ENCODE data around the gene RTRAF. TPM values are rescaled to one million over a fixed set of nuclear protein-coding genes. Genes with fewer than 3 reads are reported as not detected.

Gene RTRAF
- total RNA-seq, 1 experiment from 2014 or later: 223 TPM

- no peaks in the 10 kb centered on the region for H3K27me3 ChIP-seq (replicated peaks; ENCODE audit: control insufficient read depth, insufficient read depth, low read length)
- no peak overlapping the region for H3K4me3 ChIP-seq (ENCODE audit: low read depth, low read length)
- no peaks in the 10 kb centered on the region for H3K27me3 Mint-ChIP-seq (ENCODE audit: insufficient read depth, unreplicated experiment)
- H3K4me1 Mint-ChIP-seq (ENCODE audit: low read depth, unreplicated experiment): no peaks in the 10 kb centered on the region
- no peaks in the 10 kb centered on the region for H3K36me3 ChIP-seq (ENCODE audit: control insufficient read depth, insufficient read depth, low read length)
- no peaks in the 10 kb centered on the region for H3K9me3 Mint-ChIP-seq (ENCODE audit: unreplicated experiment)
- no peaks in the 10 kb centered on the region; the same call in 1 of the 2 replicates for H3K4me1 ChIP-seq
- POLR2A ChIA-PET: no interaction called here
- no peaks in the 10 kb centered on the region for H3K9me3 ChIP-seq
- no peak overlapping the region for H3K4me3 Mint-ChIP-seq (ENCODE audit: unreplicated experiment)
- peaks cover 6% of the 10 kb centered on the region for H3K36me3 Mint-ChIP-seq (ENCODE audit: insufficient read depth, unreplicated experiment)
- intact Hi-C loops (cut with micrococcal nuclease; ENCODE audit: unreplicated experiment): no loop called here
- no TSS peak for BruUV-seq (replicated peaks)
- CTCF ChIA-PET: interaction anchor here (0.6 kb wide), 1 partner anchor 241 kb away, joined by 3 read pairs; no protein-coding TSS in a partner anchor
- TF ChIP-seq CTCF (IDR thresholded peaks at IDR 0.05; ENCODE audit: insufficient read depth in 1 of 2, low read depth in 1 of 2, low read length in 1 of 2, severe bottlenecking in 1 of 2, unreplicated experiment in 1 of 2): no peak
- DNase-seq: no peak
- H3K27ac Mint-ChIP-seq (ENCODE audit: unreplicated experiment): no peak overlapping the region
These were observed 30.9 kb downstream of the RTRAF start for GRCh38 chr14:52020161-52020714.

- Mint-ChIP-seq H3K27me3 (ENCODE audit: insufficient read depth, unreplicated experiment) (no peaks in the 10 kb centered on the region), H3K4me1 (ENCODE audit: low read depth, unreplicated experiment) (no peaks in the 10 kb centered on the region), H3K4me3 (ENCODE audit: unreplicated experiment) (no peak overlapping the region), H3K36me3 (ENCODE audit: insufficient read depth, unreplicated experiment) (peaks cover 10% of the 10 kb centered on the region), H3K9me3 (ENCODE audit: unreplicated experiment) (no peaks in the 10 kb centered on the region), H3K27ac (ENCODE audit: unreplicated experiment) (no peak overlapping the region)
- ChIA-PET CTCF (interaction anchor here (0.7 kb wide), 1 partner anchor 242 kb away, joined by 8 read pairs; no protein-coding TSS in a partner anchor), POLR2A (interaction anchor here (0.6 kb wide), 1 partner anchor 25 kb away, joined by 8 read pairs; no protein-coding TSS in a partner anchor)
- Histone ChIP-seq H3K4me3 (ENCODE audit: low read depth, low read length) (no peak overlapping the region), H3K9me3 (no peaks in the 10 kb centered on the region), H3K36me3 (ENCODE audit: control insufficient read depth, insufficient read depth, low read length) (no peaks in the 10 kb centered on the region), H3K27me3 (replicated peaks; ENCODE audit: control insufficient read depth, insufficient read depth, low read length) (no peaks in the 10 kb centered on the region), H3K4me1 (peaks cover 4% of the 10 kb centered on the region; the same call in 1 of the 2 replicates)
- DNase-seq: no peak
- intact Hi-C loops (cut with micrococcal nuclease; ENCODE audit: unreplicated experiment): no loop called here
- no peak for TF ChIP-seq CTCF (IDR thresholded peaks at IDR 0.05; ENCODE audit: insufficient read depth in 1 of 2, low read depth in 1 of 2, low read length in 1 of 2, severe bottlenecking in 1 of 2, unreplicated experiment in 1 of 2)
- no TSS peak for BruUV-seq (replicated peaks)
These were observed 31.7 kb downstream of the RTRAF start for GRCh38 chr14:52020866-52021717.

DNA sequence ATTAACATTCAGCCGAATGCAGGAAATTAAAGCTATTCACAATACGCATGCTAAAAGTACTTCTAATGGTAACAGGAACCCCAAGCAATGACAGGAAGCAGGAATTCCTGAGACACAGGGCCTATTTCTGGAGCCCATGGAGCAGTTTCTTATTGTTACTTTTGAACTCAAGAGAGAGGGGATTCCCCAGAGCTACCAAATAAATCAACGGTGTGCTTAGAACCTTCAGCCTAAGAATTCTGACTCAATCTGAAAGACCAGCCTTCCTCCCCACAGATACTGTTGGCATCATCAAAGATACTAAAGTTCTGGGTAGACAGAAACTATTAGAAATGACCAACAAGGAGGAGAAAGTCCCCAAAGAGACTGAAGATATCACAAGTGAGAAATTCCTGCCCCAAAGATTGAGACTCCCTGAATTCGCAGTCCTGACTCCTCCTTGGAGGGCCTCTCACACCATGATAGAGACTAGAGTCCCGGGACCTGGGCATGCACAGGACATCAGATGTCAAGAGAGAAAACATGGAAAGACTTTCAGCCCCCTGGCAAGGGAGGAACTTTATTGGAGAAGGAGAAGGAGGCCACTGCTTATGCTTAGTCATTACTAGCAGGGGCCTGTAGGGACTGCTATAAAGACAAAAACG is 32.7 kb downstream of the RTRAF start:
- no TSS peak for BruUV-seq (replicated peaks)
- DNase-seq: no peak
- H3K9me3 Mint-ChIP-seq (ENCODE audit: unreplicated experiment): no peaks in the 10 kb centered on the region
- no peak overlapping the region for H3K27ac Mint-ChIP-seq (ENCODE audit: unreplicated experiment)
- no peak overlapping the region for H3K4me3 ChIP-seq (ENCODE audit: low read depth, low read length)
- no peaks in the 10 kb centered on the region for H3K27me3 ChIP-seq (replicated peaks; ENCODE audit: control insufficient read depth, insufficient read depth, low read length)
- H3K4me1 Mint-ChIP-seq (ENCODE audit: low read depth, unreplicated experiment): no peaks in the 10 kb centered on the region
- H3K9me3 ChIP-seq: no peaks in the 10 kb centered on the region
- no peaks in the 10 kb centered on the region for H3K27me3 Mint-ChIP-seq (ENCODE audit: insufficient read depth, unreplicated experiment)
- peaks cover 6% of the 10 kb centered on the region for H3K36me3 Mint-ChIP-seq (ENCODE audit: insufficient read depth, unreplicated experiment)
- no peaks in the 10 kb centered on the region for H3K36me3 ChIP-seq (ENCODE audit: control insufficient read depth, insufficient read depth, low read length)
- ChIA-PET CTCF (no interaction called here), POLR2A (no interaction called here)
- H3K4me3 Mint-ChIP-seq (ENCODE audit: unreplicated experiment): no peak overlapping the region
- intact Hi-C loops (cut with micrococcal nuclease; ENCODE audit: unreplicated experiment): no loop called here
- peaks cover 4% of the 10 kb centered on the region; the same call in 1 of the 2 replicates for H3K4me1 ChIP-seq
- TF ChIP-seq CTCF (IDR thresholded peaks at IDR 0.05; ENCODE audit: insufficient read depth in 1 of 2, low read depth in 1 of 2, low read length in 1 of 2, severe bottlenecking in 1 of 2, unreplicated experiment in 1 of 2): no peak
